SU-DHL-6 (cell line): Measurements from ENCODE around the gene TRMT112.

Experiments
- H2AFZ ChIP-seq: fragments of 200-600 bp; sonication (generic); 2 replicates; pipeline ENCODE4 v1.6.1; 2014; ENCODE audit warnings: low read depth, mild to moderate bottlenecking, moderate library complexity, mixed read lengths, antibody characterized with exemption, low read length; ENCODE audit not compliant: severe bottlenecking
- H3F3A ChIP-seq: fragments of 200-600 bp; shearing (Covaris generic); 2 replicates; pipeline ENCODE4 v1.6.0; 2016; ENCODE audit warnings: antibody characterized with exemption, mild to moderate bottlenecking; ENCODE audit not compliant: insufficient read depth
- H3K27ac ChIP-seq: fragments of 200-600 bp; sonication (generic); 2 replicates; pipeline ENCODE4 v1.5.1; 2016; ENCODE audit warnings: low read depth, mild to moderate bottlenecking, low read length, moderate library complexity, mixed read lengths
- H3K27me3 ChIP-seq: fragments of 200-600 bp; sonication (generic), shearing (Covaris generic); 2 replicates; pipeline ENCODE4 v1.6.0; 2014; ENCODE audit warnings: mild to moderate bottlenecking, low read length
- H3K36me3 ChIP-seq: fragments of 200-600 bp; sonication (generic); 2 replicates; pipeline ENCODE4 v1.6.1; 2014; ENCODE audit warnings: mild to moderate bottlenecking, low read length, mixed read lengths
- H3K4me2 ChIP-seq: fragments of 300-600, 200-600 bp; shearing (Covaris generic), sonication (generic); 2 replicates; pipeline ENCODE4 v1.6.0; 2014; ENCODE audit warnings: low read length, low read depth, mild to moderate bottlenecking; ENCODE audit not compliant: poor library complexity, severe bottlenecking
- H3K4me3 ChIP-seq: fragments of 200-600 bp; sonication (generic); 2 replicates; pipeline ENCODE4 v1.5.1; 2014; ENCODE audit warnings: antibody characterized with exemption, low read length, mild to moderate bottlenecking, mixed read lengths; ENCODE audit not compliant: insufficient read depth, poor library complexity, severe bottlenecking
- H3K79me2 ChIP-seq: fragments of 200-600 bp; sonication (generic); 2 replicates; pipeline ENCODE4 v1.6.1; 2014; ENCODE audit warnings: mild to moderate bottlenecking, low read length, moderate library complexity; ENCODE audit not compliant: insufficient read depth
- H3K9ac ChIP-seq: fragments of 200-600 bp; sonication (generic); 2 replicates; pipeline ENCODE4 v1.7.0; 2014; ENCODE audit warnings: mild to moderate bottlenecking, low read length
- H3K9me2 ChIP-seq: fragments of 200-600 bp; sonication (generic); replicated peaks from 2 replicates; pipeline ENCODE4 v1.6.1; 2014; ENCODE audit warnings: low read length; ENCODE audit not compliant: insufficient read depth
- H3K9me3 ChIP-seq: fragments of 200-600 bp; sonication (generic); 2 replicates; pipeline ENCODE4 v1.6.1; 2014; ENCODE audit warnings: low read length, mixed read lengths; ENCODE audit not compliant: insufficient read depth
- H4K20me1 ChIP-seq: fragments of 200-600 bp; sonication (generic); 2 replicates; pipeline ENCODE4 v1.6.1; 2014; ENCODE audit warnings: low read depth, mild to moderate bottlenecking, antibody characterized with exemption, low read length, moderate library complexity, mixed read lengths
- CTCF ChIP-seq: fragments of 200-600 bp; sonication (generic); IDR thresholded peaks from one replicate; pipeline ENCODE4 v1.5.1; 2017; ENCODE audit warnings: antibody characterized with exemption, mild to moderate bottlenecking, low read length, moderate library complexity; ENCODE audit not compliant: insufficient read depth, poor library complexity, severe bottlenecking
- EZH2phosphoT487 ChIP-seq: fragments of 200-600 bp; sonication (generic), shearing (Covaris generic); conservative IDR thresholded peaks from 2 replicates; pipeline ENCODE4 v1.6.1; 2018; ENCODE audit warnings: mild to moderate bottlenecking, antibody characterized with exemption, low read length, moderate library complexity, mixed read lengths

The TRMT112 gene

GRCh38 chr11:64275841-64276240 is 41.5 kb downstream of the TRMT112 start:
- Histone ChIP-seq H3K36me3 (no peaks in the 10 kb centered on the region), H3K9ac (no peak overlapping the region), H3K4me2 (no peak overlapping the region), H3K27me3 (no peaks in the 10 kb centered on the region), H3K4me3 (no peak overlapping the region), H3K9me3 (no peaks in the 10 kb centered on the region), H2AFZ (no peak overlapping the region), H3K79me2 (no peaks in the 10 kb centered on the region), H3F3A (peaks cover 8% of the 10 kb centered on the region; the same call in 1 of the 2 replicates), H4K20me1 (no peaks in the 10 kb centered on the region), H3K9me2 (no peaks in the 10 kb centered on the region), H3K27ac (no peak overlapping the region)
- no peak for TF ChIP-seq EZH2phosphoT487
- no peak for TF ChIP-seq CTCF

GRCh38 chr11:64275031-64275800 is 42.1 kb downstream of the TRMT112 start:
- Histone ChIP-seq H4K20me1 (no peaks in the 10 kb centered on the region), H3K9ac (no peak overlapping the region), H3K4me3 (no peak overlapping the region), H3K4me2 (no peak overlapping the region), H3K27ac (no peak overlapping the region), H3K9me3 (no peaks in the 10 kb centered on the region), H3K36me3 (no peaks in the 10 kb centered on the region), H3F3A (peaks cover 13% of the 10 kb centered on the region; the same call in 1 of the 2 replicates), H3K9me2 (no peaks in the 10 kb centered on the region), H3K27me3 (no peaks in the 10 kb centered on the region), H2AFZ (no peak overlapping the region), H3K79me2 (no peaks in the 10 kb centered on the region)
- TF ChIP-seq CTCF (no peak), EZH2phosphoT487 (no peak)

- H3K27ac ChIP-seq = peak overlapping the region; percentile 88
- TF ChIP-seq EZH2phosphoT487 (no peak), CTCF (no peak)
- H4K20me1 ChIP-seq = no peaks in the 10 kb centered on the region
- 0 out of 2 replicates have a peak, but pooled peaks cover 6% of the 10 kb centered on the region for H3K79me2 ChIP-seq
- peak overlapping the region; percentile 91 for H3K4me2 ChIP-seq
- peak overlapping the region; percentile 87 for H3K4me3 ChIP-seq
- no peaks in the 10 kb centered on the region for H3K36me3 ChIP-seq
- H3K27me3 ChIP-seq = no peaks in the 10 kb centered on the region
- H3K9ac ChIP-seq = peak overlapping the region; percentile 92
- peak overlapping the region; percentile 52 for H2AFZ ChIP-seq
- H3K9me2 ChIP-seq = no peaks in the 10 kb centered on the region
- H3F3A ChIP-seq = peaks cover 15% of the 10 kb centered on the region; the same call in 1 of the 2 replicates
- no peaks in the 10 kb centered on the region for H3K9me3 ChIP-seq
These were observed 47.7 kb downstream of the TRMT112 start for GRCh38 chr11:64269540-64270220.
